Prostate gland (tissue), 2 donors: ENCODE results near the gene N4BP2L2.

Experiments
- POLR2A ChIP-seq: fragments of 450-650 bp; IDR thresholded peaks from one replicate; pipeline ENCODE4 v1.6.1; 2016; ENCODE audit warnings: antibody characterized with exemption, mild to moderate bottlenecking
- POLR2AphosphoS5 ChIP-seq: sonication (generic); formaldehyde crosslinking; IDR thresholded peaks from one replicate; pipeline ENCODE4 v1.6.1; 2017; ENCODE audit warnings: antibody characterized with exemption
- TF ChIP-seq, protein P1 (sequence below), 4 experiments: fragments of 200-600 bp in 2 of 4; fragments of 450-650 bp in 2 of 4; sonication (generic) in 2 of 4; IDR thresholded peaks; 1 replicate in 3 of 4; 2 replicates in 1 of 4; pipeline ENCODE4 v1.5.1; 2016 to 2019; ENCODE audit warnings: antibody characterized with exemption in 4 of 4, mild to moderate bottlenecking in 2 of 4, moderate library complexity in 2 of 4

DNA sequence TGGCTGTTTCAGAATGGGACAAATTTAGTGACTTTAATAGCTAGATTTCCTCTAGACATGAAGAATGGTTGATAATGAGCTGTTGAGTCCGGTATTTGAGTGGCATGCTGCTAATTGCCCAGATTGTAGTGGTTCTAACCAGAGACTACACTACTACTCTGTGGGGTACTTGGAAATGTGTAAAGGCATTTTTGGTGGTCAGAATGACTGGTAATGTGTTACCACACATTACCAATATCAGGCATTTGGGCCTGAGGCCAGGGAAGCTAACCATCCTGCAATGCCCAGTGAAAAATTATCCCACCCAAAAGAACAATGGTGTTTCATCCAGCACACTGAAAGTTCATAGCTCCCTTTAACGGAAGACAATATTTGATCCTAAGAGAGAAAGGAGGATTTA, 93.1 kb downstream of the N4BP2L2 start:
- TF ChIP-seq POLR2AphosphoS5 (no peak), POLR2A (no peak)
- TF ChIP-seq, protein P1, sequence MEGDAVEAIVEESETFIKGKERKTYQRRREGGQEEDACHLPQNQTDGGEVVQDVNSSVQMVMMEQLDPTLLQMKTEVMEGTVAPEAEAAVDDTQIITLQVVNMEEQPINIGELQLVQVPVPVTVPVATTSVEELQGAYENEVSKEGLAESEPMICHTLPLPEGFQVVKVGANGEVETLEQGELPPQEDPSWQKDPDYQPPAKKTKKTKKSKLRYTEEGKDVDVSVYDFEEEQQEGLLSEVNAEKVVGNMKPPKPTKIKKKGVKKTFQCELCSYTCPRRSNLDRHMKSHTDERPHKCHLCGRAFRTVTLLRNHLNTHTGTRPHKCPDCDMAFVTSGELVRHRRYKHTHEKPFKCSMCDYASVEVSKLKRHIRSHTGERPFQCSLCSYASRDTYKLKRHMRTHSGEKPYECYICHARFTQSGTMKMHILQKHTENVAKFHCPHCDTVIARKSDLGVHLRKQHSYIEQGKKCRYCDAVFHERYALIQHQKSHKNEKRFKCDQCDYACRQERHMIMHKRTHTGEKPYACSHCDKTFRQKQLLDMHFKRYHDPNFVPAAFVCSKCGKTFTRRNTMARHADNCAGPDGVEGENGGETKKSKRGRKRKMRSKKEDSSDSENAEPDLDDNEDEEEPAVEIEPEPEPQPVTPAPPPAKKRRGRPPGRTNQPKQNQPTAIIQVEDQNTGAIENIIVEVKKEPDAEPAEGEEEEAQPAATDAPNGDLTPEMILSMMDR (IDR thresholded peaks at IDR 0.05) = no peak
